GM12878 (cell line): ENCODE data around the gene OR52N5. TPM values are rescaled to one million over a fixed set of nuclear protein-coding genes. Genes with fewer than 3 reads are reported as not detected.

ENCODE experiments used
- ATAC-seq: fragments of 200-7000 bp; cut with Tn5 transposase; 3 replicates; pipeline ENCODE4 v1.9.1; 2020; ENCODE audit warnings: mild to moderate bottlenecking, moderate library complexity
- BruUV-seq: library from RNA; stranded (reverse); fragments of 400-500 nt; replicated peaks from 2 replicates; lab custom pipeline; 2021; lab: Mats Ljungman, UMichigan
- CTCF ChIA-PET: fragments of 300-600 bp; sonication (Branson Sonifier 250); formaldehyde crosslinking; extraction: SDS; loops from one replicate; lab custom pipeline; 2021; ENCODE audit warnings: inconsistent platforms; lab: Yijun Ruan, JAX
- POLR2A ChIA-PET: fragments of 350-600 bp; formaldehyde crosslinking; extraction: SDS; loops from one replicate; lab custom pipeline; 2021; ENCODE audit warnings: inconsistent platforms; lab: Charles Lee
- RAD21 ChIA-PET: fragments of 300-600 bp; sonication (Branson Sonifier 250); formaldehyde crosslinking; loops from one replicate; lab custom pipeline; 2023; ENCODE audit warnings: antibody characterized with exemption; ENCODE audit not compliant: unreplicated experiment; lab: Charles Lee
- SMC1A ChIA-PET: fragments of 300-600 bp; sonication (Branson Sonifier 250); formaldehyde crosslinking; loops from one replicate; lab custom pipeline; 2023; ENCODE audit not compliant: unreplicated experiment, uncharacterized antibody; lab: Charles Lee
- DNase-seq: peaks from one replicate; pipeline ENCODE4 v3.0.0-alpha.2; 2011; ENCODE audit warnings: low read depth, low spot score
- FAIRE-seq: peaks from 3 replicates; lab custom pipeline; 2011; peaks lifted over from hg19 to GRCh38; lab: Jason Lieb, UNC
- H2AFZ ChIP-seq: 2 replicates; pipeline ENCODE4 v1.6.0; 2011; ENCODE audit warnings: low read depth, low read length, control low read depth; ENCODE audit not compliant: control insufficient read depth
- H3K27ac ChIP-seq: 2 replicates; pipeline ENCODE4 v1.5.1; 2011; ENCODE audit warnings: control low read depth; ENCODE audit not compliant: control insufficient read depth, insufficient read depth
- H3K27me3 ChIP-seq, 2 experiments: replicated peaks in 1 of 2; 2 replicates each; pipeline versions ENCODE4 v1.6.0 to v1.6.1; 2011; ENCODE audit warnings: low read length in 1 of 2; ENCODE audit not compliant: control insufficient read depth in 2 of 2, insufficient read depth in 2 of 2
- H3K36me3 ChIP-seq, 2 experiments: 2 replicates each; pipeline ENCODE4 v1.5.1; 2011; ENCODE audit warnings: low read length in 1 of 2; ENCODE audit not compliant: control insufficient read depth in 2 of 2, insufficient read depth in 2 of 2
- H3K4me1 ChIP-seq: 2 replicates; pipeline ENCODE4 v1.6.1; 2011; ENCODE audit warnings: mild to moderate bottlenecking, low read length, moderate library complexity, mixed read lengths; ENCODE audit not compliant: control insufficient read depth, insufficient read depth
- H3K4me2 ChIP-seq: 2 replicates; pipeline ENCODE4 v1.6.0; 2011; ENCODE audit warnings: control low read depth; ENCODE audit not compliant: control insufficient read depth, insufficient read depth
- H3K4me3 ChIP-seq: fragments of 200-600 bp; sonication (generic); 2 replicates; pipeline ENCODE4 v1.5.1; 2016
- H3K79me2 ChIP-seq: 2 replicates; pipeline ENCODE4 v1.6.0; 2011; ENCODE audit warnings: low read length; ENCODE audit not compliant: control insufficient read depth, insufficient read depth
- H3K9ac ChIP-seq: 2 replicates; pipeline ENCODE4 v1.8.0; 2011; ENCODE audit warnings: low read length, control low read depth, mixed read lengths; ENCODE audit not compliant: control insufficient read depth, insufficient read depth
- H3K9me3 ChIP-seq: replicated peaks from 3 replicates; pipeline ENCODE4 v1.5.1; 2011; ENCODE audit warnings: mild to moderate bottlenecking, low read length; ENCODE audit not compliant: control insufficient read depth, insufficient read depth
- H4K20me1 ChIP-seq: 2 replicates; pipeline ENCODE4 v1.6.0; 2011; ENCODE audit not compliant: control insufficient read depth, insufficient read depth
- DPF2 ChIP-seq: fragments of 450-650 bp; IDR thresholded peaks from 2 replicates; pipeline ENCODE4 v1.6.1; 2017; ENCODE audit warnings: mild to moderate bottlenecking
- MEF2B ChIP-seq: fragments of 450-650 bp; IDR thresholded peaks from 2 replicates; pipeline ENCODE4 v1.6.1; 2018; ENCODE audit warnings: mild to moderate bottlenecking, moderate library complexity; ENCODE audit not compliant: partially characterized antibody, poor library complexity, severe bottlenecking
- SIX5 ChIP-seq: IDR thresholded peaks from 2 replicates; pipeline ENCODE4 v1.6.1; 2011; ENCODE audit warnings: mild to moderate bottlenecking, low read depth, low read length, moderate library complexity; ENCODE audit not compliant: severe bottlenecking
- WGBS: methylation state at CpG from one replicate; pipeline ENCODE4 v1.1.6; 2016; ENCODE audit warnings: low lambda C conversion rate; ENCODE audit not compliant: insufficient replicate concordance, insufficient coverage; ENCODE audit errors: missing lambda C conversion rate; 5-methylcytosine and 5-hydroxymethylcytosine counted together
- in situ Hi-C: fragments of 300-500 bp; cut with MboI; formaldehyde crosslinking; loops from 9 replicates; pipeline ENCODE4 v1.14.3; 2018; ENCODE audit warnings: mixed read lengths
- intact Hi-C: fragments of 100-400 bp; cut with micrococcal nuclease; formaldehyde crosslinking; loops from one replicate; pipeline ENCODE4 v1.14.2; 2022; ENCODE audit not compliant: unreplicated experiment
- polyA plus RNA-seq, 11 experiments: library from polyadenylated mRNA; depleted of rRNA in 4 of 11; unstranded in 6 of 11; stranded (reverse) in 5 of 11; fragments of >200 nt; fragmentation: Nextera tagmentation in 4 of 11; fragmentation: Illumina TruSeq in 1 of 11; extraction: Ambion mirVana in 4 of 11; extraction: Trizol in 1 of 11; gene quantifications; 1 replicate in 1 of 11; 2 replicates in 10 of 11; pipeline versions ENCODE4 v1.2.1 to v1.2.3, GENCODE V29; 2011 to 2016; ENCODE audit warnings: inconsistent platforms in 2 of 11, missing spikeins in 2 of 11, low read depth in 1 of 11
- total RNA-seq, 4 experiments: library from RNA; depleted of rRNA in 3 of 4; stranded (reverse); fragments of >200 nt in 3 of 4; fragmentation: Illumina TruSeq in 1 of 4; extraction: Trizol in 1 of 4; gene quantifications; 2 replicates each; pipeline versions ENCODE4 v1.2.1 to v1.2.3, GENCODE V29; 2013 to 2021
- TF ChIP-seq, protein P1 (sequence below): fragments of 450-650 bp; IDR thresholded peaks from 2 replicates; pipeline ENCODE4 v1.6.1; 2017; ENCODE audit warnings: low read depth, mild to moderate bottlenecking, moderate library complexity

OR52N5 gene
- total and polyA plus RNA-seq, 10 of the 15 experiments (the other 5 are each of a cell fraction or from before 2014, with no cell fraction given), result not detected

DNA sequence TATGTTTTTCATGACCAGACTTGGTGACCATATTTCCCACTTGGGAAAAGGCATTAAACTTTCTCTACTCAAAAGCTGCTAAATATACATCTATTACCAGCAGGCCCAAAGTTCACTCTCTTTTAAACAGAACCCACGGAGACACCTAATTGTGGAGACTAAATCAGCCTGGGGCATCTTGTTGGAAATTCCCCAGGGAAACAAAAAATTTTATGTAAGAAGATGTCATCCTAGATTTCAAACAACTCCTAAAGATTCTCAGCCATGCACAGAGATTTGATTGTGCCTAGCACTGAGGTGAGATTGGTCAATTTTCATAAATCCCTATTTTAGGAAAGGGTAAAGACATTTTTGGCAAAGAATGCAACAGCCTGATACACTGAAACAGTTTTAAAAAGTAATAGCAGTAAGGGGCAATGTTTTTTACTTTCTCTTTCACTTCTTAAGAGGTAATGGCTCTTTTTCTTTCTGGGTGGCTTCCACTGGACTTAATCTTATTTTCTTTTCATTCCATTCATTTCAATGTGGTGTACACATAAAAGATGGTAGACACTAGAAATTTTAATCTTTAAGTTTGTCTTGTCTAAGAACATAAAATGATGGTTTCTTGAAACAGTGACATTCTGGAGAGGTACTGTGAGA, 35.2 kb upstream of the OR52N5 start:
- intact Hi-C loops (loop anchor here (5.0 kb wide), 1 partner anchor 116 kb away; no protein-coding TSS in a partner anchor), in situ Hi-C loops (no loop called here)
- BruUV-seq, result no TSS peak
- ChIA-PET RAD21 (interaction anchor here (1.4 to 2.4 kb wide), 2 partner anchors 9 to 73 kb away, joined by 6 to 8 read pairs; no protein-coding TSS in a partner anchor), CTCF (interaction anchor here (0.7 to 2.4 kb wide), 3 partner anchors 8 to 73 kb away, joined by 4 to 12 read pairs (median 5); partner anchors contain the start of gene OR52N2), SMC1A (interaction anchor here (1.0 to 1.2 kb wide), 3 partner anchors 9 to 72 kb away, joined by 3 to 5 read pairs (median 4); no protein-coding TSS in a partner anchor), POLR2A (interaction anchor here (0.6 to 0.9 kb wide), 2 partner anchors 118 to 1721 kb away, joined by 3 read pairs; no protein-coding TSS in a partner anchor)
- H3K27ac ChIP-seq, result no peak overlapping the region; the same call in 1 of the 2 replicates
- no peak overlapping the region for H3K9ac ChIP-seq
- H2AFZ ChIP-seq, result peak overlapping the region; percentile 90
- no peak for DNase-seq
- H3K79me2 ChIP-seq, result no peaks in the 10 kb centered on the region
- peak; percentile 85 for FAIRE-seq
- H3K27me3 ChIP-seq, result no peaks in the 10 kb centered on the region
- 0% methylated on average over 1 of the region's 1 CpG for WGBS
- no peaks in the 10 kb centered on the region for H3K4me1 ChIP-seq
- ATAC-seq, result peak; percentile 72
- H3K4me3 ChIP-seq, result no peak overlapping the region
- H4K20me1 ChIP-seq, result no peaks in the 10 kb centered on the region
- H3K4me2 ChIP-seq, result peak overlapping the region; percentile 67
- H3K36me3 ChIP-seq, result no peaks in the 10 kb centered on the region
- TF ChIP-seq MEF2B (peak; percentile 80), DPF2 (no peak), SIX5 (no peak)
- TF ChIP-seq, protein P1, sequence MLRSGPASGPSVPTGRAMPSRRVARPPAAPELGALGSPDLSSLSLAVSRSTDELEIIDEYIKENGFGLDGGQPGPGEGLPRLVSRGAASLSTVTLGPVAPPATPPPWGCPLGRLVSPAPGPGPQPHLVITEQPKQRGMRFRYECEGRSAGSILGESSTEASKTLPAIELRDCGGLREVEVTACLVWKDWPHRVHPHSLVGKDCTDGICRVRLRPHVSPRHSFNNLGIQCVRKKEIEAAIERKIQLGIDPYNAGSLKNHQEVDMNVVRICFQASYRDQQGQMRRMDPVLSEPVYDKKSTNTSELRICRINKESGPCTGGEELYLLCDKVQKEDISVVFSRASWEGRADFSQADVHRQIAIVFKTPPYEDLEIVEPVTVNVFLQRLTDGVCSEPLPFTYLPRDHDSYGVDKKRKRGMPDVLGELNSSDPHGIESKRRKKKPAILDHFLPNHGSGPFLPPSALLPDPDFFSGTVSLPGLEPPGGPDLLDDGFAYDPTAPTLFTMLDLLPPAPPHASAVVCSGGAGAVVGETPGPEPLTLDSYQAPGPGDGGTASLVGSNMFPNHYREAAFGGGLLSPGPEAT, result peak; percentile 58; the same call in 1 of the 2 replicates
- no peaks in the 10 kb centered on the region; the same call in 2 of the 3 replicates for H3K9me3 ChIP-seq
